GM15510 (cell line): ENCODE results near the gene TRAF3IP1.

ENCODE experiments used
- POLR2A ChIP-seq: IDR thresholded peaks from 3 replicates; pipeline ENCODE4 v1.6.1; 2011; ENCODE audit warnings: borderline replicate concordance; ENCODE audit not compliant: insufficient read length; ENCODE audit errors: extremely low read depth

Gene TRAF3IP1

GRCh38 chr2:238412067-238412767 is 91.9 kb downstream of the TRAF3IP1 start:
- no peak for TF ChIP-seq POLR2A

- no peak for TF ChIP-seq POLR2A
Measured at GRCh38 chr2:238413368-238413767, 93.0 kb downstream of the TRAF3IP1 start.

DNA sequence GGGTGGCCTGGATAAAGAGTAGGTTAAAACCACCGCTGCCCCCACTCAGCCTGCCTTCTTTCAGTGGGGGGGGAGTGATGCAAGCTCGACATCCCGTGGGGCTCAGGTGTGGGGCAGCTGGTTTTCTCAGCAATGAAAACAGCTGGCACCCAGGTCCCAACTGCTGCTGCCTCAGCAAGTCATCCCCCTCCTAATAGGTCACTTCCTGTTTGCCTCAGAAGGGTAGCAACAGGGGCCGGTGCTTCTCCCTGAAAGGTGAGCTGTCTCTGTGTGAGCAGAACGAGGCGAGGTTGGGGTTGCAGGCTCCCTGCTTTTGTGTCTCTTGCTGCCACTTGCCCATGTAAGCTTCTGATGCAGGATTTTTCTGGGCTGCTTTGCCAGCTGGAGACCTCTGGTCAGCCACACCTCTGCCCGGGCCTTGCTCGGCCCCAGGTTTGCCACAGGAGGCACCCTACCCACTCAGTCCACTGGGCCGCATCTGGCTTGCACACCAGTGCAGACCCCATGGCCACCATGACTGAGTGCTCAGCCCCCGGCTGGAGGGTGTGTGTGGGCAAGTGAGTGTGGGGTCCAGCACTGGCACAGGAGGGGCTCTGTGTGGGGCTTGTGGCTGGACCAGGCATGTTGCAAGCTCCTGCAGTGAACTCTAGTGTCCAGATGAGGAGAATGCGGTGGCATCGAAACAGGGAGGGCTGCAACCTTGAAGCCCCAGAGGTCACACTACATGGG is 94.9 kb downstream of the TRAF3IP1 start:
- TF ChIP-seq POLR2A = no peak

DNA sequence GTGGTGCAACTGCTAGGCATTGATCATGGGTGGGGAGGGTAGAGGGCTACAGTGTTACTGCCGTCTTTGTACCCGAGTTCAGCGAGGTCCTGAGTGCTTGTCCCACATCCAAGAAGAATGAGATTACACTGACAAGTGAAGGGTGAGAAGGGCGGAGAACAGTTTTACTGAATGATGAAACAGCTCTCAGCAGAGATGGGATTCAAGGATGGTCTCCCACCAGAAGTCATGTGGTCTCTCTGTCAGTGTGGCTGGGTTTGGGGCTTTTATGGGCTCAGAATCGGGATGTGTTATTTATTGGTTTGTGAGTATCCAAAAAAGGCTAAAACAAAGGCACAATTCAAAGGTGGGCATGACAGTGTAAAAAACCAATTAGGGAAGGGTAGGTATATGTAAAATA is 95.6 kb downstream of the TRAF3IP1 start:
- no peak for TF ChIP-seq POLR2A

GRCh38 chr2:238418196-238418998 is 98.1 kb downstream of the TRAF3IP1 start:
- TF ChIP-seq POLR2A = no peak

DNA sequence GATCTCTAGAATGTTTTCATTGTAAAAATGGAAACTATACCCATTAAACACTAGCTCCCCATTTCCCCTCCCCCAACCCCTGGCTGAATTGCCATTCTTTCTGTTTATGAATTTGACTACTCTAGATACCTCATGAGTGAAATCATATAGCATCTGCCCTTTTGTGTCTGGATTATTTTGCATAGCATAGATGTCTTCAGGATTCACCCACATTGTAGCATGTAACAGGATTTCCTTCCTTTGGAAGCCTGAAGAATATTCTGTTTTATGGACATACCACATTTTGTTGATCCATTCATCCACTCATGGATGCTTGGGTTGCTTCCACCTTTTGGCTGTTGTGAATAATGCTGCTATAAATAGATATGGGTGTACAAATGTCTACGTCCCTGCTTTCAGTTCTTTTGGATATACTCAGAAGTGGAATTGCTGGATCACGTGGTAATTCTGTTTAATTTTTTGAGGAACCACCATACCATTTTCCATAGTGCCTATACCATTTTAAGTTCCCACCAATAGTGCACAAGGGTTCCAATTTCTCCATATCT is 98.8 kb downstream of the TRAF3IP1 start:
- no peak for TF ChIP-seq POLR2A

- TF ChIP-seq POLR2A = no peak
Measured at GRCh38 chr2:238420442-238420841, 100.1 kb downstream of the TRAF3IP1 start.

- TF ChIP-seq POLR2A = no peak
Measured at GRCh38 chr2:238420878-238421694, 100.8 kb downstream of the TRAF3IP1 start.

DNA sequence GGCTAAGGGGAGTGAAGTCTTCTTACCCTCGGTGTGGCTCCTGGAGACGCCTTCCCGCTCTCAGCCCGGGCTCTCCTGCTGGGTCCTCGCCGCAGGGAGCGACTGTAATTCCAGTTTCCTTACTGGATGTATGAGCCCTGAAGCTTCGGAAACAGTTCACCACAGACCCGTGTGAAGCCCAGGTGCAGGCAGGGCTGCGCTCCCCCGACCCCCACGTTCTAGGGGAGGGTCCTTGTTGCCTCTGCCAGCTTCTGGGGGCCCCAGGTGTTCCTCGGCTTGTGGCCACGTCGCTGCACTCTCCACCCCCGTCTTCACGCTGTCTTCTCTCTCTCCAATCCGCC is 101.3 kb downstream of the TRAF3IP1 start:
- TF ChIP-seq POLR2A = no peak

GRCh38 chr2:238422285-238422684 is 102.0 kb downstream of the TRAF3IP1 start:
- TF ChIP-seq POLR2A = no peak

DNA sequence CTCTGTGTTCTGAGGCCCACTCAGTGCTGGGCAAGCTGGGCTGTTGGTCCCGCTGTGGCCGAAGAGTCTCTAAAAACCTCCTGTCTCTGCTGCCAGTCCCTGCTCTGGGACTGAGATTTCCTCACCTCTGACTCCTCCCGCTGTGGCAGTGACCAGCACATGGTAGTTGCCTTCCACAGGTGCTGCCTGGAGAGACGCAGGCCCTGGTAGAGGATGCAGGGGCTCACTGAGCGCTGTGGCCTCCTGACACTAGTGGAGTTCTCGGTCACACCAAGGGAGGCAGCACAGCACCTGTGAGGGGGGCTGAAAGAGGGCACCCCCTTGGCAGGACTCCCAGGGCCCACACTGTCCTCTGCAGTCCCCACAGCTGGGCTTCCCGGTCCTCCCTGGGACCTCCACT is 102.6 kb downstream of the TRAF3IP1 start:
- TF ChIP-seq POLR2A = no peak

- TF ChIP-seq POLR2A = no peak
Measured at GRCh38 chr2:238423561-238424312, 103.4 kb downstream of the TRAF3IP1 start.

- TF ChIP-seq POLR2A = no peak
Measured at GRCh38 chr2:238424313-238424700, 104.0 kb downstream of the TRAF3IP1 start.
